ENCODE results near the gene APIP.
"Not testable (repeated sequence)": the region's sequence is repeated elsewhere in the genome, so short reads cannot be mapped to it uniquely, and the experiment has no call there.

APIP gene

DNA sequence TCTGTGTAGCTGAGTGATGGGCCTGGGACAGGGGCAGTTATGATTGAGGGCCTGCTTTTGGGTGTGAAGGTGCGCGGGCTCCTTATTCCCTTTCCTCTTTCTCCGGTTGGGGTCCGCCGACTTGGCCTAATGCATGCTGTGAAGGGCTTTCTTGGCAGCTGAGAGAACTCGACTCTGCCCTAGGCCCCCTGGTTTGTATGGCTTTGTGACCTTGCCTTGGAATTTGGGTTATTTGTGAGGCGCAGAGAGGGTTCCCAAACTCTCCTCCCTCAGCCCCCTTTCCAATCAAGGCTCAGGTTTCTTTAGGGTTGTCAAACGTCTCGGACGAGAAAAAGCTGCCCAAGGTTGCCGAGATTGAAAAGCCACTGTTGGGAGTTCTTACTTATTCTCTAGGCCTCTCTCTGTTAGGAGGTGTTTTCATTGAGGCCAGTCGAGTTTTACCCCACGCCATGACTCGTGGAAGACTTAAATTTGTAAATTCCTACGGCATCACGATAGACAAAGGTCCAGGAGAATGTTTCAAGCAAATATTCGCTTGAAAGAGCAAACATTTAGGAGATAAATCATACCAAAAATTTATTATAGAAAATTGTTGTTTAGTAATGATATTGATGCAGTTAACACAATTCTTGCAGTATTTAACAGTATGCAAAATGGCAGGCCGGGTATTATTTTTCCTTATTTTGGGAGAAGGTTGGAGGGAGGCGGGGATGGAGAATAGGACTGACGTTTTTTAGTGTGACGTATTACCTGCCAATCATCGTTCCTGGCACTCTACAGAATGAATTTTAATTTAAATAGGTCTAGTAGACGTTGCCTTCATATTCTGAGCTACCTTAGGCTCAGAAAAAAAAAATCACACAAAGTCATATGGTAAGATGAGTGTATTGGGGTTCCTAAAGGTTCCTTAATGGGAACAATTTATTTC, 928 bp upstream of the APIP start:
- no peaks in the 10 kb centered on the region for H3K9me3 Mint-ChIP-seq
- H3K4me3 Mint-ChIP-seq = peak overlapping the region; percentile 92
- H3K36me3 Mint-ChIP-seq (ENCODE audit: insufficient read depth) = peaks cover 13% of the 10 kb centered on the region
- H3K4me1 Mint-ChIP-seq = peaks cover 54% of the 10 kb centered on the region
- H3K27me3 Mint-ChIP-seq = no peaks in the 10 kb centered on the region
- ATAC-seq (replicated peaks; ENCODE audit: extremely low read depth, poor library complexity, severe bottlenecking) (peak; percentile 16), DNase-seq (ENCODE audit: low spot score in 2 of 2) (no peak)
- peak overlapping the region; percentile 96 for H3K27ac Mint-ChIP-seq (ENCODE audit: low read depth)

DNA sequence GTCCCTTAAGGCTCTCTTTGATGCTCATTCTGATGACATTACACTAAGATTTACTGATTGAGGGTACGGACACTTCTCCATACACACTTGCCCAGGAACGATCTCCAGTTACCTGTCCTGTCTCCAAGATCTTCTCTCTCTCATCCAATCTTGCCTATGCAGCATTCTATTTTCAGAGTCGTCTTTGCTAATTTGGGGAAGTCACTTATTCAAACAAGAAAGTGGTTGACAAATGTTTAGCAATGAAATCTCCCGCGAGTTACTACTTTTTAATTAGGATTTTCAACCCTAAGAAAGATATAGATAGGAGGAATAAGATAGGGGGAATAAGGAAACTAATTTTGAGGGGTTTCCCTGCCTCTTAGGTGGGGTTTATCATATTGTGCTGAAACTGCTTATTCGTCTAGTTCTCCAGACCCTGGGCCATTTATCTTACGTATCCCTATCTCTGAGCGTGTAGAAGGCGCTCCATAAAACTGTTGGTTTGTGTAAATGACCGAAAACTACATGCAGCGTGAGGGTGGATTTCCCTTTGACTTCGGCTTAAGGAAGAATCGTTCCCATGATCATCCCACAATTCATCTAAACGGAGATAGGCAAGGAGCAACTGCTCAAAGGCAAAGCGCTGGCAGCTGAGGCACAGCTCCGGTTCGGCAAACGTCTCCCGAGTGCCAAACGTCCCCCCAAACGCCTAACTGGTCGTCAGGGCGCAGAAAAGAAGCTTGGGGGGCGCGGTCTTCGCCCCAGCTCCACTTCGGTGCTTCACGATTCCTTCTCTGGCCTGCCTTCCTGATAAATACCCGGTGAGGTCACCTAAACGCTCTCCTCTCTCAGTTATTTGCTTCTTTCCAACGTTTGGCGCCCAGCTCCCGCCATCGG, 804 bp downstream of the APIP start:
- H3K27me3 Mint-ChIP-seq = no peaks in the 10 kb centered on the region
- H3K27ac Mint-ChIP-seq (ENCODE audit: low read depth) = peak overlapping the region; percentile 96
- no peaks in the 10 kb centered on the region for H3K9me3 Mint-ChIP-seq
- ATAC-seq (replicated peaks; ENCODE audit: extremely low read depth, poor library complexity, severe bottlenecking) (peak; percentile 15), DNase-seq (ENCODE audit: low spot score in 2 of 2) (no peak)
- H3K4me3 Mint-ChIP-seq = peak overlapping the region; percentile 92
- peaks cover 13% of the 10 kb centered on the region for H3K36me3 Mint-ChIP-seq (ENCODE audit: insufficient read depth)
- peaks cover 54% of the 10 kb centered on the region for H3K4me1 Mint-ChIP-seq

GRCh38 chr11:34913556-34913955, 2.6 kb downstream of the APIP start:
- H3K9me3 Mint-ChIP-seq; H3K27ac Mint-ChIP-seq (ENCODE audit: low read depth); DNase-seq (ENCODE audit: low spot score in 2 of 2); H3K27me3 Mint-ChIP-seq; ATAC-seq (replicated peaks; ENCODE audit: extremely low read depth, poor library complexity, severe bottlenecking); H3K4me3 Mint-ChIP-seq: not testable (repeated sequence)
- Mint-ChIP-seq H3K4me1 (peaks cover 49% of the 10 kb centered on the region), H3K36me3 (ENCODE audit: insufficient read depth) (peaks cover 13% of the 10 kb centered on the region)

DNA sequence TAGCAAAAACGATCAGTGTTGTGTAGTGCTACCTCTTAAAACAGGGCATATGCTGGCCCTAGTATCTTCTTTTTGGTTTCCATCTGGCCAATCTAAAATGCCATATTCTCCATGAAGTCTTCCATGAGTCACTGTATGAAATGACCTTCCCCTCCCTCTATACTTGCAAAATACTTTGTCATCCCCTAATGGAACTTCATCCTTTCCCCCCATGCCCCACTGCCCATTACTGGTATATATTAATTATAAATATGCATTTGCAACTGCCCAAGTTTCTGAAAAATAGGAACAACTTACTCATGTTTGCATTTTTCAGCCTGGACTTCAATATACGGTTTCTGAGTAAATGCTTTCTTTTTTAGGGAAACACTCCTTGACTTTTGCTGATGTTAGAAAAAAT, 4.5 kb downstream of the APIP start:
- ATAC-seq (replicated peaks; ENCODE audit: extremely low read depth, poor library complexity, severe bottlenecking) (no peak), DNase-seq (ENCODE audit: low spot score in 2 of 2) (no peak)
- Mint-ChIP-seq H3K27me3 (no peaks in the 10 kb centered on the region), H3K36me3 (ENCODE audit: insufficient read depth) (peaks cover 12% of the 10 kb centered on the region), H3K27ac (ENCODE audit: low read depth) (no peak overlapping the region), H3K9me3 (no peaks in the 10 kb centered on the region), H3K4me3 (no peak overlapping the region), H3K4me1 (peaks cover 31% of the 10 kb centered on the region)

- Mint-ChIP-seq H3K4me1 (peaks cover 25% of the 10 kb centered on the region), H3K4me3 (no peak overlapping the region), H3K27me3 (no peaks in the 10 kb centered on the region), H3K27ac (ENCODE audit: low read depth) (no peak overlapping the region), H3K36me3 (ENCODE audit: insufficient read depth) (peaks cover 7% of the 10 kb centered on the region), H3K9me3 (no peaks in the 10 kb centered on the region)
- DNase-seq (ENCODE audit: low spot score in 2 of 2) (no peak), ATAC-seq (replicated peaks; ENCODE audit: extremely low read depth, poor library complexity, severe bottlenecking) (no peak)
Measured at GRCh38 chr11:34910817-34911216, 5.4 kb downstream of the APIP start.

DNA sequence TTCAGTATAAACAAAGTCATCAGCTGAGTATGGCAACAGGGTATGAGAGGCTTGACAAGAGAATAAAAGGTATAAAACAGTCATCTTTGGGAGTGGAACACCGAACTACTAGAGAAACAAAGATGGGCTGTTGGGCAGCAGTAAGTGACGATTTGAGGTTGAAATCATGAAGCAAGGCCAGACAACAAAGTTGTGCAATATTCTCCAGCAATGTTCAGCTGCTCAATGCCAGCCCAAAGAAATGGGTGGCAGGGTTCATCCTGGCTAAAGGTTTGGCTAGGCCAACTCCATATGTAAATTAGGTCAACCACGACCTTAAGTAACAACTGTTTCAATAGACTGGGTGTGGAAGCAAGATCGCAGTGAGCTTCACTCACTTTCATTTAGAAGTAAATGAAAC, 6.2 kb downstream of the APIP start:
- DNase-seq (ENCODE audit: low spot score in 2 of 2) (no peak), ATAC-seq (replicated peaks; ENCODE audit: extremely low read depth, poor library complexity, severe bottlenecking) (no peak)
- H3K4me1 Mint-ChIP-seq = peaks cover 21% of the 10 kb centered on the region
- peaks cover 2% of the 10 kb centered on the region for H3K36me3 Mint-ChIP-seq (ENCODE audit: insufficient read depth)
- no peak overlapping the region for H3K27ac Mint-ChIP-seq (ENCODE audit: low read depth)
- no peaks in the 10 kb centered on the region for H3K9me3 Mint-ChIP-seq
- no peaks in the 10 kb centered on the region for H3K27me3 Mint-ChIP-seq
- no peak overlapping the region for H3K4me3 Mint-ChIP-seq

GRCh38 chr11:34909415-34909814, 6.8 kb downstream of the APIP start:
- Mint-ChIP-seq H3K4me3 (no peak overlapping the region), H3K4me1 (peaks cover 25% of the 10 kb centered on the region), H3K36me3 (ENCODE audit: insufficient read depth) (peaks cover 2% of the 10 kb centered on the region), H3K27ac (ENCODE audit: low read depth) (no peak overlapping the region), H3K27me3 (no peaks in the 10 kb centered on the region), H3K9me3 (no peaks in the 10 kb centered on the region)
- DNase-seq (ENCODE audit: low spot score in 2 of 2) (no peak), ATAC-seq (replicated peaks; ENCODE audit: extremely low read depth, poor library complexity, severe bottlenecking) (no peak)

- ATAC-seq (replicated peaks; ENCODE audit: extremely low read depth, poor library complexity, severe bottlenecking) (no peak), DNase-seq (ENCODE audit: low spot score in 2 of 2) (no peak)
- Mint-ChIP-seq H3K36me3 (ENCODE audit: insufficient read depth) (peaks cover 2% of the 10 kb centered on the region), H3K27ac (ENCODE audit: low read depth) (no peak overlapping the region), H3K4me3 (no peak overlapping the region), H3K9me3 (no peaks in the 10 kb centered on the region), H3K4me1 (peaks cover 18% of the 10 kb centered on the region), H3K27me3 (no peaks in the 10 kb centered on the region)
Measured at GRCh38 chr11:34907934-34908593, 8.1 kb downstream of the APIP start.

DNA sequence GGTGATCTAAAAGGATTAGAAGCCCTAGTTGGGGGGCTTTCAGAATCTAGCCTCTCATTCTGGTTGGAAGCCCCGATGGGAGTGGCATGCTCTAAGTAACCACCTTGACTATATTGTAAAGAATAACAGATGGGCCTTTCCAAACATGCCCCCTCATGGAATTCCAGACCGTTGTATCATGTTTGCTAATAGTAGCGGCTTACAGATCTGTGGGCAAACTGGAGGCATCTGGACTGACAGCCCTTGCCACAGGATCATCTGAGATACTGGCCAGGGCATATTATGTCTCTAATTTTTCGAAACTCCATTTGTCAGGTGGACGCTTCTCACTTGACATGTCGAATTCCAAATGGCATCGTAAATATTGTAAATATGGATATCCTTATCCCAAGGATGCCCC, 10.5 kb downstream of the APIP start:
- no peaks in the 10 kb centered on the region for H3K27me3 Mint-ChIP-seq
- no peak overlapping the region for H3K4me3 Mint-ChIP-seq
- ATAC-seq (replicated peaks; ENCODE audit: extremely low read depth, poor library complexity, severe bottlenecking) = no peak
- H3K4me1 Mint-ChIP-seq = peaks cover 12% of the 10 kb centered on the region
- H3K27ac Mint-ChIP-seq (ENCODE audit: low read depth) = no peak overlapping the region
- DNase-seq (ENCODE audit: low spot score in 2 of 2) = no peak
- peaks cover under 1% of the 10 kb centered on the region for H3K9me3 Mint-ChIP-seq
- H3K36me3 Mint-ChIP-seq (ENCODE audit: insufficient read depth) = peaks cover 2% of the 10 kb centered on the region

- Mint-ChIP-seq H3K36me3 (ENCODE audit: insufficient read depth) (peaks cover 2% of the 10 kb centered on the region), H3K27me3 (no peaks in the 10 kb centered on the region), H3K4me1 (peaks cover 12% of the 10 kb centered on the region), H3K9me3 (peaks cover 5% of the 10 kb centered on the region), H3K27ac (ENCODE audit: low read depth) (no peak overlapping the region), H3K4me3 (no peak overlapping the region)
- ATAC-seq (replicated peaks; ENCODE audit: extremely low read depth, poor library complexity, severe bottlenecking) (no peak), DNase-seq (ENCODE audit: low spot score in 2 of 2) (no peak)
Measured at GRCh38 chr11:34904421-34904955, 11.7 kb downstream of the APIP start.

GRCh38 chr11:34899633-34900016, 16.6 kb downstream of the APIP start:
- no peak overlapping the region for H3K4me3 Mint-ChIP-seq
- no peak for ATAC-seq (replicated peaks; ENCODE audit: extremely low read depth, poor library complexity, severe bottlenecking)
- peaks cover 10% of the 10 kb centered on the region for H3K4me1 Mint-ChIP-seq
- peaks cover 2% of the 10 kb centered on the region for H3K36me3 Mint-ChIP-seq (ENCODE audit: insufficient read depth)
- no peaks in the 10 kb centered on the region for H3K27me3 Mint-ChIP-seq
- H3K27ac Mint-ChIP-seq (ENCODE audit: low read depth) = no peak overlapping the region
- H3K9me3 Mint-ChIP-seq = peaks cover 24% of the 10 kb centered on the region
- DNase-seq (ENCODE audit: low spot score in 2 of 2) = no peak

DNA sequence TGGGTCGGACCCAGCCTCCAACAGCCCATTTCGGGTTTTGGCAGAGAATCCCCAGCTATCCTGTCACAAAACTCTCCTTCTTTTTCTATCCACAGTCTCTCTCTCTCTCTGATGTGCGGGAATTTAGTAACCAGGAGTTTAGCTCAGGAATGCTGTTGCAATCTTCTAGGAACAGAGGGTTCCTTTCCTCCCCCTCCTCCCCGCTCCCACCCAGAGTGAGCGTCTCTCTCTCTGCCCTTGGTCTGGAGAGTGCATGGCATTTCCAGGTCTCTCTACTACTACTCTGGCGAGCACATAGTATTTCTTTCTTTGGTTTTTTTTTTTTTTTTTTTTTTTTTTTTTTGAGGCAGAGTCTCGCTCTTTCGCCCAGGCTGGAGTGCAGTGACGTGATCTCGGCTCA, 17.7 kb downstream of the APIP start:
- Mint-ChIP-seq H3K36me3 (ENCODE audit: insufficient read depth) (peaks cover 2% of the 10 kb centered on the region), H3K9me3 (peaks cover 24% of the 10 kb centered on the region), H3K27ac (ENCODE audit: low read depth) (no peak overlapping the region), H3K4me3 (no peak overlapping the region), H3K4me1 (peaks cover 5% of the 10 kb centered on the region), H3K27me3 (no peaks in the 10 kb centered on the region)
- ATAC-seq (replicated peaks; ENCODE audit: extremely low read depth, poor library complexity, severe bottlenecking) (no peak), DNase-seq (ENCODE audit: low spot score in 2 of 2) (no peak)

Measured in central memory CD8-positive, alpha-beta T cell (primary cell).